ENCODE data around the gene MESP2. TPM values are rescaled to one million over a fixed set of nuclear protein-coding genes. Genes with fewer than 3 reads are reported as not detected.

MESP2 gene
- total RNA-seq, 4 donors from 2014 or later = 0.45 to 1.1 TPM; not detected in 2

DNA sequence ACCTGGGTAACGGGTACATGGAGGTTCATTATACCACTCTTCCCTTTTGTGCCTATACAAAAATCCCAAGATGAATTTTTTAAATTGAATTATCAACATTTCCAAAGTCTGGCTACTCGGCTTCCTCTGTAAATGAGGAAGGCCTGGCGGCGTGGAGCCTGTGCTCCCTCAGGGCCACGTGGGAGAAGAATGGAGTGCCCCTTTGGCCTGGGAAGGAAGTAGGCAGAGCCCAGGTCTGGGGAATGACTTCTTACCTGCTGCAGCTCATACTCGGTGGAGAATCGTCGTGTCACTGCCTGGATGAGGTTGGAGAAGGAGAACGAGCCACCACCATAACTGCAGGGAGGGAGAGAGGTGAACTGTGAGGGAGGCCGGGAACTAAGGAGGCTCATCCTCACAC, 14.1 kb downstream of the MESP2 start:
- H3K4me3 ChIP-seq (ENCODE audit: low read depth, poor library complexity, severe bottlenecking) = no peak overlapping the region
- WGBS, 2 donors = 85 to 88% methylated on average over 10 of the region's 10 CpGs
- intact Hi-C loops (cut with DNase I; ENCODE audit: low total_unique reads) = no loop called here
- no peak for TF ChIP-seq POLR2A (IDR thresholded peaks at IDR 0.05)
- TF ChIP-seq CTCF (IDR thresholded peaks at IDR 0.05) = no peak
- DNase-seq (ENCODE audit: low spot score in 2 of 2) = no peak

- intact Hi-C loops (cut with DNase I; ENCODE audit: low total_unique reads) = no loop called here
- WGBS, 2 donors = 88 to 89% methylated on average over 16 of the region's 16 CpGs
- no peak for DNase-seq (ENCODE audit: low spot score in 2 of 2)
- TF ChIP-seq POLR2A (IDR thresholded peaks at IDR 0.05) (no peak), CTCF (IDR thresholded peaks at IDR 0.05) (no peak)
- no peak overlapping the region for H3K4me3 ChIP-seq (ENCODE audit: low read depth, poor library complexity, severe bottlenecking)
These were observed 14.5 kb downstream of the MESP2 start for GRCh38 chr15:89790661-89791060.

DNA sequence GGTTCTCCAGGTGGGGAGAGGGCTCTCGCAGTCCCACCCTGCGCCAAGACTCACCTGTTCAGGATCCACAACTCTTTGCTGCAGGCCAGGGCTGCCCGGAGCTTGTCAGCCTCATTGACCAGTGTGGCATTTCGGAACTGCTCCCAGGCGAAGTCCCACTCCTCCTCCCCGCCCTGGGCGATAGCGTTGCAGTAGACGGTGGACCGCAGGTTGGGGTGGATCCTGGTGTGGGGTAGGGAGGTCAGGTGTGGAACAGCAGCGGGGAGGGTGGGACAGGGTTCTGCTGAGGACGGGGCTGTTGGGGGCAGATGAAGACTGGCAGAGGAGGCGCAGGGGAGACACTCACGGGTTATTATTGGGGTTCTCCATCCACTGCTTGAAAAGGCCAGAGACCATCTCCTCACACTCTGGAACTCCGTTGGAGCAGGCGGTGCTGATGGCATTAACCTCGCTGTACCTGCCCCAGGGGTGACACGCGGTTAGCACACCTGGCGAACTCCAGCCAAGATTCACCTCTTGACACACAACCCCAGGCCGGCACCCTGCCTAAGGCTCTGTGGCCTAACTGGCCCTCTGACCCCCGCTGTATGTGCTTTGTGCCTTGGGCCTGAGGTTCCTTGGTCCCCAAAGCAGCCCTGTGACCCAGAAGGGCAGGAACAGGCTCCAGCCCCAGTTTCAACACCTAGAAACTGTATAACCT, 16.1 kb downstream of the MESP2 start:
- DNase-seq (ENCODE audit: low spot score in 2 of 2) = no peak
- 93 to 94% methylated on average over 21 to 22 of the region's 22 CpGs for WGBS, 2 donors
- no peak for TF ChIP-seq CTCF (IDR thresholded peaks at IDR 0.05)
- TF ChIP-seq POLR2A (IDR thresholded peaks at IDR 0.05) = no peak
- no peak overlapping the region for H3K4me3 ChIP-seq (ENCODE audit: low read depth, poor library complexity, severe bottlenecking)
- intact Hi-C loops (cut with DNase I; ENCODE audit: low total_unique reads) = no loop called here

DNA sequence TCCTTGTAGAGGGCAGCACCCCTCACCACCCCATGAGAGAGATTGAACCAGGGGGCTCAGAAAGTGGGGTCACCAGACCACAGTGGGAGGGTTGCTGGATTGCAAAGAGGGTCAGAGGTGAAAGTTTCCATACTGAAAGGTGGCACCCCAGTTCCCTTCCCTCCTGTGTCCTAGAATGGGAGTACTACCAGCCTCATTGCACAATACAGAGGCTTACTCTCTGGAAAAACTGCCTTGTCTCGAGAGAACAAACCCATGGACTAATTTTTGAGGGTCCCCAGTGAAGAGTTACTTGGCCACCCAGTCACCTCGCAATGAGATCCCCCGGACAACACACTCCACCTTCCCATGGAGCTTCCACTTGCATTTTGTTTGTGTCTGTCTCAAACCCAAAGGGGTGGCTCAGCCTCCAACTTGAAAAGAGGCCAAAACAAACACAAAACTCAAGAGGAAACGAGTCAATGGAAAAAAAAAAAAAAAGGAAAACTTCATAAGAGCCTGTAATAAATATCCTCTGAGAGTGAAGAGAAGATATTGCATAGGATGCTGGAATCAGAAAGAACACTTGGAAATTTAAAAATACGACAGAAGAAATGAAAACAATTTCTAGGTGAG, 18.6 kb downstream of the MESP2 start:
- intact Hi-C loops (cut with DNase I; ENCODE audit: low total_unique reads) = loop anchor here (5.0 kb wide), 1 partner anchor 1813 kb away; no protein-coding TSS in a partner anchor
- TF ChIP-seq CTCF (IDR thresholded peaks at IDR 0.05) (no peak), POLR2A (IDR thresholded peaks at IDR 0.05) (no peak)
- no peak for DNase-seq (ENCODE audit: low spot score in 2 of 2)
- 49 to 52% methylated on average over 5 of the region's 5 CpGs for WGBS, 2 donors
- no peak overlapping the region for H3K4me3 ChIP-seq (ENCODE audit: low read depth, poor library complexity, severe bottlenecking)

DNA sequence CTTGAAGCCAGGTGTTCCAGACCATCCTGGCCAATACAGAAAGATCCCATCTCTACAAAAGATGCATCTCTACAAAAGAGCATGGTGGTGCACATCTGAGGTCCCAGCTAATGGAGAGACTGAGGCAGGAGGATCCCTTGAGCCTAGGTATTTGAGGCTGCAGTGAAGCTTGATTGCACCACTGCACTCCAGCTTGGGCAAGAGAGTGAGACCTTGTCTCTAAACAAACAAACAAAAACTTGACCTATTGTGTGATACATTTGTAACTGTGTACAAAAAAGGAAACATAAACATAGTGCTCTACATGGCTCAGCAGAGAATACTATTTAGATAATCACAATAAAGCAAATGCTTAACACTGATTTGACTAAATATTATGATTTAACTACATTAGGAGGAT, 19.9 kb downstream of the MESP2 start:
- DNase-seq (ENCODE audit: low spot score in 2 of 2) = no peak
- H3K4me3 ChIP-seq (ENCODE audit: low read depth, poor library complexity, severe bottlenecking) = no peak overlapping the region
- intact Hi-C loops (cut with DNase I; ENCODE audit: low total_unique reads) = loop anchor here (5.0 kb wide), 1 partner anchor 1811 kb away; no protein-coding TSS in a partner anchor
- no peak for TF ChIP-seq POLR2A (IDR thresholded peaks at IDR 0.05)
- no peak for TF ChIP-seq CTCF (IDR thresholded peaks at IDR 0.05)
